Coronary artery (tissue), 2 donors: ENCODE measurements around the gene RNU7-1.

Experiments
- DNase-seq: peaks from one replicate; pipeline ENCODE4 v3.0.0-alpha.2; 2017; ENCODE audit warnings: low spot score
- H3K27ac ChIP-seq, 2 donors: fragments of 200-600 bp; sonication (generic); one replicate each; pipeline ENCODE4 v1.5.1; 2016 to 2019
- H3K4me3 ChIP-seq: fragments of 200-600 bp; sonication (generic); 2 replicates; pipeline ENCODE4 v1.5.1; 2016; ENCODE audit warnings: mild to moderate bottlenecking, moderate library complexity
- CTCF ChIP-seq: fragments of 200-600 bp; sonication (generic); IDR thresholded peaks from one replicate; pipeline ENCODE4 v1.5.1; 2019; ENCODE audit warnings: antibody characterized with exemption

The RNU7-1 gene

GRCh38 chr12:6946920-6947374 lies 3.3 kb downstream of the RNU7-1 start:
- H3K27ac ChIP-seq: peak overlapping the region in 1 of 2 donors; percentile 94
- peak overlapping the region; percentile 45 for H3K4me3 ChIP-seq
- DNase-seq: no peak
- TF ChIP-seq CTCF: no peak

GRCh38 chr12:6947615-6948014 lies 4.0 kb downstream of the RNU7-1 start:
- no peak for DNase-seq
- no peak for TF ChIP-seq CTCF
- Histone ChIP-seq H3K27ac (no peak overlapping the region), H3K4me3 (no peak overlapping the region)

GRCh38 chr12:6948873-6949594 lies 5.4 kb downstream of the RNU7-1 start:
- no peak overlapping the region for H3K27ac ChIP-seq
- TF ChIP-seq CTCF: no peak
- DNase-seq: no peak
- H3K4me3 ChIP-seq: no peak overlapping the region

- Histone ChIP-seq H3K4me3 (no peak overlapping the region), H3K27ac (peak overlapping the region in 1 of 2 donors; percentile 83)
- TF ChIP-seq CTCF: no peak
- no peak for DNase-seq
Measured at GRCh38 chr12:6950401-6950801, 6.8 kb downstream of the RNU7-1 start.

- DNase-seq: no peak
- no peak for TF ChIP-seq CTCF
- peak within 1 kb of the TSS in 1 of 2 donors; percentile 83 for H3K27ac ChIP-seq
- peak within 1 kb of the TSS; percentile 66 for H3K4me3 ChIP-seq
Measured at GRCh38 chr12:6950811-6951540, 7.4 kb downstream of the RNU7-1 start, which contains the start of gene PTPN6. TSS of gene PTPN6 (plus strand) at chr12:6951356. CDS start at chr12:6951513, 157 bp downstream.

- H3K27ac ChIP-seq: peak overlapping the region in 1 of 2 donors; percentile 83
- peak overlapping the region; percentile 66 for H3K4me3 ChIP-seq
- DNase-seq: no peak
Measured at GRCh38 chr12:6951551-6952120, 8.0 kb downstream of the RNU7-1 start.

More at GRCh38 chr12:6951551-6952120, 8.0 kb downstream of the RNU7-1 start:
- no peak for TF ChIP-seq CTCF
